KMS-11 (cell line): ENCODE results near the gene PRR36.

Experiments
- H2AFZ ChIP-seq: fragments of 200-600 bp; sonication (generic); 2 replicates; pipeline ENCODE4 v1.6.1; 2016; ENCODE audit warnings: antibody characterized with exemption, mixed run types, low read depth
- H3K27ac ChIP-seq: fragments of 200-600 bp; sonication (generic); 2 replicates; pipeline ENCODE4 v1.6.1; 2016; ENCODE audit warnings: mild to moderate bottlenecking, mixed run types
- H3K27me3 ChIP-seq: fragments of 200-600 bp; sonication (generic); 2 replicates; pipeline ENCODE4 v1.6.1; 2017; ENCODE audit warnings: mild to moderate bottlenecking, low read depth, mixed run types, moderate library complexity; ENCODE audit not compliant: insufficient read depth
- H3K36me3 ChIP-seq: fragments of 200-600 bp; sonication (generic); 2 replicates; pipeline ENCODE4 v1.6.1; 2017; ENCODE audit warnings: mild to moderate bottlenecking, mixed run types; ENCODE audit not compliant: insufficient read depth
- H3K4me1 ChIP-seq: fragments of 200-600 bp; sonication (generic); 2 replicates; pipeline ENCODE4 v1.6.1; 2016; ENCODE audit warnings: mild to moderate bottlenecking, low read depth, mixed run types; ENCODE audit not compliant: poor library complexity, severe bottlenecking
- H3K4me2 ChIP-seq: fragments of 200-600 bp; sonication (generic); 2 replicates; pipeline ENCODE4 v1.7.0; 2016; ENCODE audit warnings: mild to moderate bottlenecking, mixed run types
- H3K4me3 ChIP-seq: fragments of 200-600 bp; sonication (generic); IDR thresholded peaks from 2 replicates; pipeline ENCODE4 v1.6.1; 2017; ENCODE audit warnings: low read depth, low read length, mixed read lengths; ENCODE audit not compliant: insufficient read depth
- H3K79me2 ChIP-seq: fragments of 200-600 bp; sonication (generic); 2 replicates; pipeline ENCODE4 v1.6.1; 2016; ENCODE audit warnings: low read depth, mixed run types; ENCODE audit not compliant: insufficient read depth
- H3K9ac ChIP-seq: fragments of 200-600 bp; sonication (generic); 2 replicates; pipeline ENCODE4 v1.6.1; 2016; ENCODE audit warnings: mild to moderate bottlenecking, mixed run types
- H4K20me1 ChIP-seq: fragments of 200-600 bp; sonication (generic); 2 replicates; pipeline ENCODE4 v1.6.1; 2016; ENCODE audit warnings: mild to moderate bottlenecking, mixed run types; ENCODE audit not compliant: insufficient read depth
- CTCF ChIP-seq: fragments of 200-600 bp; sonication (generic); conservative IDR thresholded peaks from 2 replicates; pipeline ENCODE4 v1.6.1; 2017; ENCODE audit warnings: low read depth, mild to moderate bottlenecking, antibody characterized with exemption, low read length, moderate library complexity, mixed read lengths

The PRR36 gene

DNA sequence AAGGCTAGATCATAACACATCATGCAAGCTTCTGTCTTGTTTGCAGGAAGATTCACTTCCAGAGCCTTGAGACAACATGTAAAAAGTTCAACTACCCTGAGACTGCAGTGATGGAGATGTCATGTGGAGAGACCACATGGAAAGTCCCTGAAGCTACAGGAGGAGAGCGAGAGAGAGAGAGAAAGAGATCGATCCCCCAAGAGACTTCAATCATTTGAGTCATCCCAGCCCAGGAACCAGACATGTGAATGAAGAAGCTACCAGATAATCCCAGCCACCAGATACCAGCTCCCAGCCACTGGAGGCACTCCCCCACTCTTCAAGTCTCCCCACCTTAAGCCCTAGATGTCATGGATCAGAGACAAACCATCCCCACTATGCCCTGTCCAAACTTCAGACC is 54.9 kb downstream of the PRR36 start:
- Histone ChIP-seq H3K27me3 (peaks cover 23% of the 10 kb centered on the region; the same call in 1 of the 2 replicates), H2AFZ (no peak overlapping the region), H3K79me2 (no peaks in the 10 kb centered on the region), H3K36me3 (no peaks in the 10 kb centered on the region), H3K4me1 (peaks cover 7% of the 10 kb centered on the region), H3K9ac (no peak overlapping the region), H4K20me1 (no peaks in the 10 kb centered on the region), H3K27ac (no peak overlapping the region), H3K4me2 (no peak overlapping the region), H3K4me3 (no peak overlapping the region)
- TF ChIP-seq CTCF: no peak

GRCh38 chr19:7818806-7819205 is 55.4 kb downstream of the PRR36 start:
- H3K36me3 ChIP-seq: no peaks in the 10 kb centered on the region
- H3K4me2 ChIP-seq: no peak overlapping the region
- no peaks in the 10 kb centered on the region for H4K20me1 ChIP-seq
- no peak for TF ChIP-seq CTCF
- no peak overlapping the region for H2AFZ ChIP-seq
- H3K9ac ChIP-seq: no peak overlapping the region
- no peaks in the 10 kb centered on the region for H3K79me2 ChIP-seq
- no peak overlapping the region for H3K4me3 ChIP-seq
- H3K4me1 ChIP-seq: peaks cover 7% of the 10 kb centered on the region
- no peak overlapping the region for H3K27ac ChIP-seq
- peaks cover 20% of the 10 kb centered on the region; the same call in 1 of the 2 replicates for H3K27me3 ChIP-seq
